Glutamatergic neuron (in vitro differentiated cells): Measurements from ENCODE around the gene NDRG3. TPM values are rescaled to one million over a fixed set of nuclear protein-coding genes. Genes with fewer than 3 reads are reported as not detected.

ENCODE experiments used
- DNase-seq: peaks from one replicate; pipeline ENCODE4 v3.0.0; 2022
- H3K27ac Mint-ChIP-seq: one replicate; pipeline ENCODE4 v1.8.0; 2020; ENCODE audit warnings: mild to moderate bottlenecking, mixed read lengths, inconsistent platforms; ENCODE audit not compliant: unreplicated experiment
- H3K27me3 Mint-ChIP-seq: one replicate; pipeline ENCODE4 v1.8.0; 2020; ENCODE audit warnings: mild to moderate bottlenecking, moderate library complexity, mixed read lengths, inconsistent platforms; ENCODE audit not compliant: unreplicated experiment
- H3K36me3 Mint-ChIP-seq: one replicate; pipeline ENCODE4 v1.8.0; 2020; ENCODE audit warnings: mild to moderate bottlenecking, mixed read lengths, inconsistent platforms; ENCODE audit not compliant: unreplicated experiment
- H3K4me1 Mint-ChIP-seq: one replicate; pipeline ENCODE4 v1.8.0; 2020; ENCODE audit warnings: mild to moderate bottlenecking, low read depth, mixed read lengths, inconsistent platforms; ENCODE audit not compliant: unreplicated experiment
- H3K4me3 Mint-ChIP-seq: one replicate; pipeline ENCODE4 v1.8.0; 2020; ENCODE audit warnings: mild to moderate bottlenecking, mixed read lengths, inconsistent platforms; ENCODE audit not compliant: unreplicated experiment
- H3K9me3 Mint-ChIP-seq: one replicate; pipeline ENCODE4 v1.8.0; 2020; ENCODE audit warnings: mild to moderate bottlenecking, moderate library complexity, mixed read lengths, inconsistent platforms; ENCODE audit not compliant: unreplicated experiment
- CTCF ChIP-seq: fragments of 200-600 bp; sonication (generic); IDR thresholded peaks from one replicate; pipeline ENCODE4 v1.5.0; 2021; ENCODE audit not compliant: partially characterized antibody, unreplicated experiment
- total RNA-seq: library from RNA; stranded (reverse); fragmentation: NEBNext Ultra II Directional; extraction: Animal tissue kit (Norgen Biotek cat#: 25700); gene quantifications from one replicate; pipeline ENCODE4 v1.2.1, GENCODE V29; 2021; ENCODE audit not compliant: unreplicated experiment

The NDRG3 gene
- total RNA-seq, 1 donor from 2014 or later, result 31.8 TPM

DNA sequence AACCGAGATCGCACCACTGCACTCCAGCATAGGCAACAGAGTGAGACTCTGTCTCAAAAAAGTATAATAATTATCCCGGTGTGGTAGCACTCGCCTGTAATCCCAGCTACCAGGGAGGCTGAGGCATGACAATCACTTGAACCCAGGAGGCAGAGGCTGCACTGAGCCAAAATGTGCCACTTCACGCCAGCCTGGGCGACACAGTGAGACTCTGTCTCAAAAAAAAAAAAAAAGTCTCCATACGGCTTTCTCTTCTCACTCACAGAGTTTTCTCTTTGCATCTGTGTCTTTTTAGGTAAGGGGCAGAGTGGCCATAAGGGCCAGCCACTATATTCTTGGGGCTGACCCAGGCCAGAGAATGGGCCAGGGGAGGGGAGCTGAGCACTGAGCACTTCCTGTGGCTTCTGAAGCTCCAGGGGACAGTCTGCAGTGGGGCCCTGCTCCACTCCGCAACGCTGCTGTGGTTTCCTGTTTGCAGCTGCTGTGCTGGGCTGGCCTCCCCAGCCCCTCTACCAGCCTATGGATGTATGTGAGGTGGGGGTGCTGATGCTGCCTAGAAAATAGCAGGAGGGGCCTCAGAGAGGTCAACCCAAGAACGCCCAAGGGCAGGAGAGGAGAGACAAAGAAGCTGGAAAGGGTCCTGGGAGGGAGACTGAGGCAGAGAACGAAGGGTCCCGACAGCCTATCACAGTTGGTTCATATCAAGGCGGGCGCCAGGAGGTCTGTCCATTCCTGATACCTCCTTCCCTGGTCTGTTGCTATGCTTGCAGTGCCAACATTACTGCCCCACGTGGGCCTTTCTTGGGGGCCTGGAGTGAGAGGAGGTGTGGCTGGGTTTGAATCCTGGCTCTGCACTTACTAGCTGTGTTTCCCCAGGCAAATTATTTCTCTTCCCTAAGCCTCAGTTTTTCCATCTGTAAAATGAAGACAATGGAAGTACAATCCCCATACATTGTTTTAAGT, 115.9 kb downstream of the NDRG3 start:
- H3K9me3 Mint-ChIP-seq, result no peaks in the 10 kb centered on the region
- no peaks in the 10 kb centered on the region for H3K36me3 Mint-ChIP-seq
- H3K4me1 Mint-ChIP-seq, result no peaks in the 10 kb centered on the region
- no peak overlapping the region for H3K4me3 Mint-ChIP-seq
- H3K27me3 Mint-ChIP-seq, result peaks cover 5% of the 10 kb centered on the region
- DNase-seq, result no peak
- TF ChIP-seq CTCF, result no peak
- H3K27ac Mint-ChIP-seq, result no peak overlapping the region

DNA sequence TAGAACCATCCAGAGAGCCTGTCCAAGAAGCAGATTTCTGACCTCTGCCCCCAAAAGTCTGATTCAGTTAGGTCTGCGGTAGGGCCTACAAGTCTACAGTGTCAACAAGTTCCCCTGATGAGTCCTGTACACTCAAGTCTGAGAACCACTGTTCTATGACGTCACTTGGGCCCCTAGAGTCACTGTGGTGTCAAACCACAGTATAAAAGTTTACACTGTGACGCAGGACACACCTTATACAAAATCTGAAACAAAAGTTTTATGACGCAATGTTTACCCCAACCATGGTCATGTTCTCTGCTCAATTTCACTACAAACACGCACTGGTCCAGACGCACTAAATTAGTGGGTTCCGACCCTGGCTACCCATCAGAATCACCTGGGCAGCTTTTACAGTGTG, 117.8 kb downstream of the NDRG3 start:
- Mint-ChIP-seq H3K36me3 (no peaks in the 10 kb centered on the region), H3K4me3 (no peak overlapping the region), H3K27me3 (peaks cover 5% of the 10 kb centered on the region), H3K9me3 (no peaks in the 10 kb centered on the region), H3K27ac (no peak overlapping the region), H3K4me1 (no peaks in the 10 kb centered on the region)
- DNase-seq, result no peak
- no peak for TF ChIP-seq CTCF

DNA sequence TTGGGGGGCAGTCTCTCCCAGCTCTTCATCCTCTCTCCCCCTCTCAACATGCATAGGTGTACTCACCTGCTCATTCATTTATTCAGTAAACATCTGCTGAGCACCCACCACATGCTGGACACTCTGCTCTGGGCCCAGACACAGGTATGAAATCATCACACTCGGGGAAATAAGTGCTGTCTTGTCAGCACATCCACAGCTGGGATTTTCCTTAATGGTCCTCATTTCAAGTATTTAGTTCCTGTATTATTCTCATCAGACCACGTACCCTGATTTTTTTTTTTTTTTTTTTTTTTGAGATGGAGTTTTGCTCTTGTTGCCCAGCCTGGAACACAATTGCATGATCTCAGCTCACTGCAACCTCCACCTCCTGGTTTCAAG, 121.0 kb downstream of the NDRG3 start:
- Mint-ChIP-seq H3K27me3 (peaks cover 6% of the 10 kb centered on the region), H3K27ac (no peak overlapping the region), H3K4me3 (no peak overlapping the region), H3K4me1 (no peaks in the 10 kb centered on the region), H3K36me3 (no peaks in the 10 kb centered on the region), H3K9me3 (no peaks in the 10 kb centered on the region)
- TF ChIP-seq CTCF, result no peak
- DNase-seq, result no peak

DNA sequence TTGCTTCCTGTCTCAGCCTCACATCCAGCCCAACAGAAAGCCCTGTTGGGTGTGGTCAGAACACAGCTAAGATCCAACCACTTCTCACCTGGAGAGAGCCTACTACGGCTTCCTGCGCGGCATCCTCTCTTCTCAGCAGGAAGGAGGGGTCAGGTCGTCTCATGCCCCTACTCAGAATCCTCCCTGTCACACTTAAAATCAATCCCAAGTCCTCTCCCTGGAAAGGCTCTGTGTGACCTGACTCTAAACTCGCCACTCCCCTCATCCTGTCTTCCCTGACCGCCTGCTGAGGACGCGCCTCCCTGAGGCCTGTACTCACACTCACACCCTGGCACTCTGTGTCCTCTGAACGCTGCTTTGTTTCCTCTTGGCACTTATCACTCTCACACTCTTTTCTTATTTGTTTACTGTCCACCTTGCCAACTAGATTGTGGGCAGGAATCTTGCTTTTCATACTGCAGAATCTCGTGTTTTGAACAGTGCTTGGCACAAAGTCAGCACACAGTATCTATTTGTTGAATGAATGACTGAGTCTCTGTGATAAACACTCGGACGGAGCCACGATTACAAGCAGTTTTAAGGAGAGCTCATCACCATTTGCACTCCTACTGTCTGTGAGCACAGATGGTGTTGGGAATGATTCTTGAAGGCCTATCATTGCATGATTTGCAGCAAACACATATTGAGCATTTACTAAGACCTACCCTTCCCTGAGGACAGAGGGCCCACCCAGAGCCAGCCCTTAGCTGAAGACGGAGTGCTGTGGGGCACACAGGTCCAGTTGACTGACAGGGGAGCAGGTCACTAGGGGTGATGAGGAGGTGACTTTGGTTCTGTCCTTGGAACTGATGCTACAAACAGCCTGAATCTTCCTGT, 121.6 kb downstream of the NDRG3 start:
- no peak for DNase-seq
- Mint-ChIP-seq H3K36me3 (no peaks in the 10 kb centered on the region), H3K4me3 (no peak overlapping the region)

More for the DNA sequence above, 121.6 kb downstream of the NDRG3 start:
- Mint-ChIP-seq H3K4me1 (no peaks in the 10 kb centered on the region), H3K27ac (no peak overlapping the region), H3K9me3 (no peaks in the 10 kb centered on the region), H3K27me3 (peaks cover 6% of the 10 kb centered on the region)
- TF ChIP-seq CTCF, result no peak
